K562 (cell line): ENCODE measurements around the gene CDKL1. TPM values are rescaled to one million over a fixed set of nuclear protein-coding genes. Genes with fewer than 3 reads are reported as not detected.

ENCODE experiments used
- ATAC-seq: fragments of 200-7000 bp; cut with Tn5 transposase; 3 replicates; pipeline ENCODE4 v1.9.1; 2020; ENCODE audit warnings: moderate library complexity
- BruUV-seq: library from RNA; stranded (reverse); fragments of 400-500 nt; replicated peaks from 2 replicates; lab custom pipeline; 2021; lab: Mats Ljungman, UMichigan
- CTCF ChIA-PET: fragments of 300-600 bp; formaldehyde crosslinking; extraction: SDS; loops from one replicate; lab custom pipeline; 2021; ENCODE audit warnings: low intra/inter-chr PET ratio; lab: Yijun Ruan, JAX
- POLR2A ChIA-PET: fragments of 300-600, 350-650 bp; sonication (Branson Sonifier 250); formaldehyde crosslinking; extraction: SDS; loops from one replicate; lab custom pipeline; 2021; ENCODE audit warnings: antibody characterized with exemption, inconsistent platforms; lab: Yijun Ruan, JAX
- DNase-seq, 4 experiments: peaks; one replicate each; pipeline versions ENCODE4 v3.0.0 to v3.0.0-alpha.2; 2011 to 2018; ENCODE audit warnings: low spot score in 3 of 4, mixed read lengths in 3 of 4; ENCODE audit errors: extremely low read depth in 1 of 4
- FAIRE-seq: peaks from 2 replicates; lab custom pipeline; 2011; peaks lifted over from hg19 to GRCh38; lab: Jason Lieb, UNC
- H2AFZ ChIP-seq: 2 replicates; pipeline ENCODE4 v1.6.0; 2011; ENCODE audit warnings: low read depth, low read length, control low read depth, inconsistent platforms
- H3K27ac ChIP-seq: fragments of 200-600 bp; 3 replicates; pipeline ENCODE4 v1.8.0; 2011; ENCODE audit warnings: low read depth, mild to moderate bottlenecking, control low read depth, inconsistent platforms, low read length, moderate library complexity, mixed read lengths; ENCODE audit errors: extremely low read depth
- H3K27me3 ChIP-seq, 2 experiments: fragments of 300-600 bp in 1 of 2; 2 replicates in 1 of 2; 3 replicates in 1 of 2; pipeline versions ENCODE4 v1.6.0 to v1.8.0; 2011; ENCODE audit warnings: inconsistent platforms in 2 of 2, low read length in 2 of 2, mild to moderate bottlenecking in 1 of 2, mixed read lengths in 1 of 2, moderate library complexity in 1 of 2; ENCODE audit not compliant: control insufficient read depth in 2 of 2, insufficient read depth in 2 of 2
- H3K36me3 ChIP-seq: fragments of 300-600 bp; 3 replicates; pipeline ENCODE4 v1.8.0; 2011; ENCODE audit warnings: mild to moderate bottlenecking, low read length, inconsistent platforms; ENCODE audit not compliant: control insufficient read depth, insufficient read depth
- H3K4me1 ChIP-seq, 2 experiments: fragments of 200-600 bp in 1 of 2; replicated peaks in 1 of 2; 2 replicates in 1 of 2; 3 replicates in 1 of 2; pipeline versions ENCODE4 v1.5.1 to v1.8.0; 2011; ENCODE audit warnings: inconsistent platforms in 2 of 2, low read length in 2 of 2, mild to moderate bottlenecking in 1 of 2, mixed read lengths in 1 of 2, moderate library complexity in 1 of 2; ENCODE audit not compliant: control insufficient read depth in 2 of 2, insufficient read depth in 2 of 2
- H3K4me2 ChIP-seq: 2 replicates; pipeline ENCODE4 v1.6.1; 2011; ENCODE audit warnings: low read length, control low read depth, inconsistent platforms, mixed read lengths; ENCODE audit not compliant: insufficient read depth
- H3K4me3 ChIP-seq: fragments of 200-600 bp; sonication (generic), shearing (Covaris generic); 2 replicates; pipeline ENCODE4 v1.5.1; 2016; ENCODE audit warnings: control low read depth, inconsistent platforms
- H3K79me2 ChIP-seq: fragments of 200-600 bp; 3 replicates; pipeline ENCODE4 v1.8.0; 2011; ENCODE audit warnings: low read length, inconsistent platforms; ENCODE audit not compliant: control insufficient read depth, insufficient read depth
- H3K9ac ChIP-seq, 2 experiments: 2 replicates each; pipeline versions ENCODE4 v1.6.0 to v1.6.1; 2011; ENCODE audit warnings: low read depth in 2 of 2, low read length in 2 of 2, control low read depth in 1 of 2, inconsistent platforms in 1 of 2, mild to moderate bottlenecking in 1 of 2, mixed read lengths in 1 of 2; ENCODE audit not compliant: insufficient read depth in 1 of 2
- H3K9me1 ChIP-seq: one replicate; pipeline ENCODE4 v1.6.0; 2011; ENCODE audit warnings: inconsistent platforms, mild to moderate bottlenecking, low read length, moderate library complexity; ENCODE audit not compliant: control insufficient read depth, insufficient read depth
- H3K9me3 ChIP-seq: replicated peaks from 2 replicates; pipeline ENCODE4 v1.5.1; 2011; ENCODE audit warnings: low read depth, low read length, inconsistent platforms; ENCODE audit not compliant: control insufficient read depth, insufficient read depth
- H4K20me1 ChIP-seq: replicated peaks from 2 replicates; pipeline ENCODE4 v1.6.1; 2011; ENCODE audit warnings: low read length, inconsistent platforms, mixed read lengths; ENCODE audit not compliant: control insufficient read depth, insufficient read depth
- BRF1 ChIP-seq: IDR thresholded peaks from 3 replicates; pipeline ENCODE4 v1.6.1; 2011; ENCODE audit warnings: borderline replicate concordance, mild to moderate bottlenecking; ENCODE audit not compliant: insufficient read length; ENCODE audit errors: extremely low read depth
- CREB1 ChIP-seq, 2 experiments: sonication (generic) in 1 of 2; formaldehyde crosslinking in 1 of 2; IDR thresholded peaks; 2 replicates each; pipeline versions ENCODE4 v1.6.1 to v1.8.0; 2012 to 2022; ENCODE audit warnings: inconsistent platforms in 1 of 2, mild to moderate bottlenecking in 1 of 2, missing genetic modification reagents in 1 of 2, moderate library complexity in 1 of 2
- CREB5 ChIP-seq: fragments of 250-450 bp; sonication (Bioruptor Pico); IDR thresholded peaks from 2 replicates; pipeline ENCODE4 v1.5.0; 2020; ENCODE audit warnings: mild to moderate bottlenecking
- FIP1L1 ChIP-seq: fragments of 200-400 bp; formaldehyde crosslinking; IDR thresholded peaks from 2 replicates; pipeline ENCODE4 v1.6.1; 2018; ENCODE audit warnings: mild to moderate bottlenecking, low read depth, low read length; ENCODE audit not compliant: poor library complexity, severe bottlenecking
- GTF2A2 ChIP-seq: IDR thresholded peaks from 2 replicates; pipeline ENCODE4 v1.6.1; 2016; ENCODE audit warnings: mild to moderate bottlenecking, missing genetic modification characterization, missing compliant biosample characterization
- KLF10 ChIP-seq: fragments of 250-450 bp; sonication (Bioruptor Pico); IDR thresholded peaks from 2 replicates; pipeline ENCODE4 v1.6.1; 2021; ENCODE audit warnings: matching md5 sums
- MTF1 ChIP-seq: fragments of 250-450 bp; sonication (Bioruptor Pico); IDR thresholded peaks from 2 replicates; pipeline ENCODE4 v1.9.0; 2021; ENCODE audit warnings: moderate library complexity, mild to moderate bottlenecking, inconsistent platforms, borderline replicate concordance
- NCOR1 ChIP-seq: fragments of 450-650 bp; IDR thresholded peaks from 2 replicates; pipeline ENCODE4 v1.6.1; 2016; ENCODE audit warnings: mild to moderate bottlenecking, moderate library complexity
- PHTF2 ChIP-seq: fragments of 250-450 bp; sonication (Bioruptor Pico); IDR thresholded peaks from 2 replicates; pipeline ENCODE4 v1.5.0; 2021; ENCODE audit warnings: mild to moderate bottlenecking
- PKNOX1 ChIP-seq: fragments of 450-650 bp; IDR thresholded peaks from 2 replicates; pipeline ENCODE4 v1.6.1; 2016
- POU5F1 ChIP-seq: fragments of 150-350 bp; IDR thresholded peaks from 2 replicates; pipeline ENCODE4 v1.6.1; 2014; ENCODE audit warnings: borderline replicate concordance, low read length, low read depth, mild to moderate bottlenecking; ENCODE audit not compliant: partially characterized antibody
- SUPT5H ChIP-seq: fragments of 450-650 bp; IDR thresholded peaks from 2 replicates; pipeline ENCODE4 v1.6.1; 2016
- TAL1 ChIP-seq: fragments of 450-650 bp; IDR thresholded peaks from 2 replicates; pipeline ENCODE4 v1.6.1; 2016; ENCODE audit warnings: mild to moderate bottlenecking
- ZNF224 ChIP-seq: sonication (generic); formaldehyde crosslinking; IDR thresholded peaks from 2 replicates; pipeline ENCODE4 v1.8.0; 2022; ENCODE audit warnings: mild to moderate bottlenecking, missing genetic modification reagents
- ZNF586 ChIP-seq: fragments of 450-650 bp; formaldehyde crosslinking; conservative IDR thresholded peaks from 2 replicates; pipeline ENCODE4 v1.4.0; 2020; ENCODE audit warnings: mild to moderate bottlenecking, moderate library complexity
- ZNF766 ChIP-seq: fragments of 200-800 bp; sonication (Bioruptor generic); conservative IDR thresholded peaks from 2 replicates; pipeline ENCODE4 v1.6.1; 2016; ENCODE audit warnings: missing genetic modification characterization, missing compliant biosample characterization
- ZSCAN29 ChIP-seq: fragments of 450-650 bp; IDR thresholded peaks from 2 replicates; pipeline ENCODE4 v1.6.1; 2017
- WGBS: fragments of 100-300 bp; shearing (Covaris generic); methylation state at CpG from one replicate; pipeline ENCODE4 v1.1.6; 2016; ENCODE audit warnings: low coverage, mixed read lengths; ENCODE audit not compliant: insufficient coverage; ENCODE audit errors: missing lambda C conversion rate; 5-methylcytosine and 5-hydroxymethylcytosine counted together
- in situ Hi-C: fragments of 300-500 bp; cut with MboI; formaldehyde crosslinking; loops from 4 replicates; pipeline ENCODE4 v1.15.0; 2018; ENCODE audit warnings: inconsistent platforms, mixed read lengths
- intact Hi-C: fragments of 100-400 bp; cut with micrococcal nuclease; formaldehyde crosslinking; loops from 2 replicates; pipeline ENCODE4 v1.14.2; 2022
- polyA plus RNA-seq, 8 experiments: library from polyadenylated mRNA; depleted of rRNA in 4 of 8; stranded (reverse) in 5 of 8; unstranded in 3 of 8; fragments of >200 nt; fragmentation: Nextera tagmentation in 2 of 8; fragmentation: Illumina TruSeq in 1 of 8; extraction: Ambion mirVana in 2 of 8; extraction: Trizol in 1 of 8; gene quantifications; 2 replicates each; pipeline versions ENCODE4 v1.2.1 to v1.2.3, GENCODE V29; 2011 to 2014; ENCODE audit warnings: inconsistent platforms in 1 of 8, missing spikeins in 1 of 8
- total RNA-seq, 7 experiments: library from RNA; depleted of rRNA in 6 of 7; stranded (reverse); fragments of >200 nt in 6 of 7; fragmentation: Illumina TruSeq in 2 of 7; extraction: Trizol in 2 of 7; gene quantifications; 2 replicates each; pipeline versions ENCODE4 v1.2.1 to v1.2.3, GENCODE V29; 2011 to 2021; ENCODE audit warnings: low replicate concordance in 1 of 7

The CDKL1 gene
- total and polyA plus RNA-seq, 9 of the 15 experiments (the other 6 are each of a cell fraction or from before 2014, with no cell fraction given): 2.3 to 35.0 (median 7.5) TPM

- no peak for TF ChIP-seq ZSCAN29
- TF ChIP-seq SUPT5H: no peak
- TF ChIP-seq POU5F1: no peak
- no peak for TF ChIP-seq ZNF766 (CRISPR knock-in tag)
- TF ChIP-seq CREB5: no peak
- no peak for TF ChIP-seq KLF10 (CRISPR knock-in tag)
Measured at GRCh38 chr14:50338587-50338986, 58.1 kb downstream of the CDKL1 start (continued).

GRCh38 chr14:50335989-50336824, 60.5 kb downstream of the CDKL1 start:
- Histone ChIP-seq H3K27ac (0 out of 3 replicates have a peak overlapping the region, but pooled peaks have one; percentile 13), H2AFZ (peak overlapping the region; percentile 44; the same call in 1 of the 2 replicates), H3K4me1 (peaks cover 0 to 5% of the 10 kb centered on the region in 2 experiments; a peak in 2 of 5 replicates), H4K20me1 (no peaks in the 10 kb centered on the region), H3K4me3 (no peak overlapping the region), H3K9ac (no peak overlapping the region; a peak in 1 of 4 replicates), H3K9me3 (no peaks in the 10 kb centered on the region), H3K36me3 (peaks cover 14% of the 10 kb centered on the region; the same call in 1 of the 3 replicates), H3K9me1 (no peaks in the 10 kb centered on the region), H3K27me3 (no peaks in the 10 kb centered on the region), H3K79me2 (no peaks in the 10 kb centered on the region), H3K4me2 (0 out of 2 replicates have a peak overlapping the region, but pooled peaks have one; percentile 14)
- intact Hi-C loops: no loop called here
- ChIA-PET POLR2A (interaction anchor here (0.6 to 1.1 kb wide), 4 partner anchors 12 to 609 kb away, joined by 3 to 7 read pairs (median 4); no protein-coding TSS in a partner anchor), CTCF (no interaction called here)
- FAIRE-seq (no peak), DNase-seq (peak in 2 of 4 experiments; percentile 37 to 55), ATAC-seq (peak; percentile 79)
- in situ Hi-C loops: loop anchor here (25.0 kb wide), 1 partner anchor 451 kb away; no protein-coding TSS in a partner anchor
- 39% methylated on average over 7 of the region's 7 CpGs for WGBS
- BruUV-seq: no TSS peak
- TF ChIP-seq BRF1 (no peak), ZNF224 (CRISPR knock-in tag) (no peak), NCOR1 (peak; percentile 9; the same call in 1 of the 2 replicates), ZNF586 (CRISPR knock-in tag) (no peak), PHTF2 (CRISPR knock-in tag) (no peak), FIP1L1 (no peak), CREB1 (IDR thresholded peaks at IDR 0.05) (no peak), CREB1 (CRISPR knock-in tag; IDR thresholded peaks at IDR 0.05) (no peak), PKNOX1 (peak; percentile 58; the same call in 1 of the 2 replicates), MTF1 (CRISPR knock-in tag) (no peak), TAL1 (peak; percentile 33; the same call in 1 of the 2 replicates), GTF2A2 (tag) (no peak)
